Measurements from ENCODE around the gene NBEAL2. TPM values are rescaled to one million over a fixed set of nuclear protein-coding genes. Genes with fewer than 3 reads are reported as not detected.

Gene NBEAL2
- total and polyA plus RNA-seq, 2 of the 4 experiments (the other 2 are of a cell fraction): 2.2 to 12.5 TPM

- peak overlapping the region; percentile 56; the same call in 1 of the 2 replicates for H4K91ac ChIP-seq (ENCODE audit: insufficient read depth, low read depth, low read length)
- H2AFZ ChIP-seq (replicated peaks; ENCODE audit: low read length, poor library complexity): peak overlapping the region; percentile 98
- H3K9ac ChIP-seq (ENCODE audit: low read depth, low read length): peak overlapping the region; percentile 29
- peaks cover 19% of the 10 kb centered on the region for H3K9me1 ChIP-seq (ENCODE audit: insufficient read depth, low read length)
- TF ChIP-seq RCOR1 (IDR thresholded peaks at IDR 0.05; ENCODE audit: insufficient replicate concordance, low read length) (no peak), BHLHE40 (IDR thresholded peaks at IDR 0.05; ENCODE audit: low read depth, low read length) (no peak), MAFK (IDR thresholded peaks at IDR 0.05; ENCODE audit: low read depth, low read length) (no peak), FOS (IDR thresholded peaks at IDR 0.05; ENCODE audit: low read depth, low read length) (no peak)
- dilution Hi-C loops (cut with HindIII; ENCODE audit: low sequenced_read_pairs, unreplicated experiment): no loop called here
- H3K27ac ChIP-seq (ENCODE audit: insufficient read depth, low read length): no peak overlapping the region; the same call in 1 of the 2 replicates
- H4K8ac ChIP-seq (ENCODE audit: low read depth in 2 of 2, low read length in 2 of 2): peak overlapping the region; percentile 85 to 93; a peak in 3 of 4 replicates
- peak overlapping the region; percentile 53 for H3K4me3 ChIP-seq (ENCODE audit: insufficient read depth, low read depth, low read length)
- H3K4me1 ChIP-seq (ENCODE audit: control insufficient read depth, insufficient read depth, low read length): peaks cover 8% of the 10 kb centered on the region
- peak overlapping the region; percentile 82 for H2AK5ac ChIP-seq (ENCODE audit: low read depth, low read length)
- ATAC-seq (ENCODE audit: low read depth): no peak
- peak overlapping the region; percentile 45; the same call in 1 of the 2 replicates for H3K14ac ChIP-seq (replicated peaks; ENCODE audit: low read depth, low read length)
- no peak for DNase-seq
- no CpG with 5 or more reads among the region's 23 CpGs for WGBS, 2 experiments (ENCODE audit: extremely low coverage in 2 of 2, insufficient read length in 1 of 2)
- POLR2A ChIA-PET (ENCODE audit: unreplicated experiment): interaction anchor here (0.6 kb wide), 1 partner anchor 525 kb away, joined by 4 read pairs; no protein-coding TSS in a partner anchor
- H2AK9ac ChIP-seq (replicated peaks; ENCODE audit: low read depth, low read length, poor library complexity): peak overlapping the region; percentile 74
- no peak overlapping the region for H3K18ac ChIP-seq (ENCODE audit: low read depth, low read length)
- H3K56ac ChIP-seq (ENCODE audit: extremely low read depth, insufficient read depth, low read length): no peak overlapping the region
- H3K9me3 ChIP-seq (ENCODE audit: control insufficient read depth, insufficient read depth, low read length): no peaks in the 10 kb centered on the region
- no peaks in the 10 kb centered on the region for H3K27me3 ChIP-seq (ENCODE audit: control insufficient read depth, insufficient read depth, low read length)
- no TSS peak for BruUV-seq (replicated peaks)
- CTCF ChIA-PET: no interaction called here
- no peak overlapping the region for H2BK20ac ChIP-seq (ENCODE audit: low read depth, low read length)
- H3K4me2 ChIP-seq (ENCODE audit: low read depth, low read length): peak overlapping the region; percentile 68
- intact Hi-C loops (cut with micrococcal nuclease): no loop called here
- peak overlapping the region; percentile 62 for H2BK120ac ChIP-seq (ENCODE audit: low read depth, low read length)
- H2BK5ac ChIP-seq (ENCODE audit: low read depth, low read length, poor library complexity, severe bottlenecking): no peak overlapping the region
- in situ Hi-C loops (cut with MboI; ENCODE audit: low sequenced_read_pairs): no loop called here
- peak overlapping the region; percentile 71 for H3K4ac ChIP-seq (ENCODE audit: low read depth, low read length)
- peaks cover 6% of the 10 kb centered on the region; the same call in 1 of the 2 replicates for H3K36me3 ChIP-seq (ENCODE audit: control insufficient read depth, insufficient read depth, low read length)
- no peak overlapping the region for H3K23ac ChIP-seq (ENCODE audit: low read depth, low read length)
- no peak overlapping the region for H2BK15ac ChIP-seq (ENCODE audit: low read depth, low read length)
- no peaks in the 10 kb centered on the region; the same call in 1 of the 2 replicates for H4K20me1 ChIP-seq (ENCODE audit: insufficient read depth, low read length)
- peak overlapping the region; percentile 54; the same call in 1 of the 2 replicates for H4K5ac ChIP-seq (ENCODE audit: low read depth, low read length)
- peaks cover 0 to 12% of the 10 kb centered on the region in 2 experiments; a peak in 1 of 4 replicates for H3K79me1 ChIP-seq (ENCODE audit: low read depth in 1 of 2, low read length in 2 of 2)
Observed at GRCh38 chr3:47008851-47009224, 29.4 kb downstream of the NBEAL2 start.
